HL-60/S4 treated with retinoic acid at 250 ng/mL for 4 days and 3 days (cell line): ENCODE measurements around the gene ARHGEF3.

Experiments used
- in situ Hi-C: fragments of 300-500 bp; cut with MboI; formaldehyde crosslinking; loops from 2 replicates; pipeline ENCODE4 v1.7.0; 2022; ENCODE audit warnings: low sequenced_read_pairs

ARHGEF3 gene

GRCh38 chr3:56801662-56802377 lies at the start of gene ARHGEF3:
Gene ARHGEF3 (minus strand): TSS chr3:56801949. CDS start chr3:56801798, 151 bp downstream.
- in situ Hi-C loops: no loop called here

GRCh38 chr3:56849698-56850097 lies 47.9 kb upstream of the ARHGEF3 start:
- in situ Hi-C loops: no loop called here

GRCh38 chr3:56845505-56845904 lies 43.8 kb upstream of the ARHGEF3 start:
- in situ Hi-C loops: no loop called here

- in situ Hi-C loops: no loop called here
Observed at GRCh38 chr3:56844536-56844935, 42.8 kb upstream of the ARHGEF3 start.

GRCh38 chr3:56839784-56840715 lies 38.3 kb upstream of the ARHGEF3 start:
- in situ Hi-C loops: no loop called here

DNA sequence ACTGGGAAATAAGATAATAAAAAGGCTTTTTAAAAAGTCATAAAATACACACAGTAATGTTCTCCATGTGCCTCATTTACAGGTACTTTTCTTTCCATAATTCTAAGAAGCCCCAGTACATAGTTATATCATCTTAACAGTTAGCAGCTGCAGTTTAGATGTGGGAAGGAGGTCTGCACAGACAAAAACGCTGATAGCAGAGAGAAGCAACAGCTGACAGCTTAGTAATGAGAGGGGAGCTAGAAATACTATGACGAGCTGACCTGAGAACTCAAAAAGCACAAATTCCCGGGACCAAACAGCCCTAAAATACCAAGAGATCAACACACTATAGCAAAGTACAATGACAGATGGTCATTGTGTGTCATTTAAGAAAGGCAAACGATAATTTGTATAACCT lies 36.7 kb upstream of the ARHGEF3 start:
- in situ Hi-C loops: no loop called here

DNA sequence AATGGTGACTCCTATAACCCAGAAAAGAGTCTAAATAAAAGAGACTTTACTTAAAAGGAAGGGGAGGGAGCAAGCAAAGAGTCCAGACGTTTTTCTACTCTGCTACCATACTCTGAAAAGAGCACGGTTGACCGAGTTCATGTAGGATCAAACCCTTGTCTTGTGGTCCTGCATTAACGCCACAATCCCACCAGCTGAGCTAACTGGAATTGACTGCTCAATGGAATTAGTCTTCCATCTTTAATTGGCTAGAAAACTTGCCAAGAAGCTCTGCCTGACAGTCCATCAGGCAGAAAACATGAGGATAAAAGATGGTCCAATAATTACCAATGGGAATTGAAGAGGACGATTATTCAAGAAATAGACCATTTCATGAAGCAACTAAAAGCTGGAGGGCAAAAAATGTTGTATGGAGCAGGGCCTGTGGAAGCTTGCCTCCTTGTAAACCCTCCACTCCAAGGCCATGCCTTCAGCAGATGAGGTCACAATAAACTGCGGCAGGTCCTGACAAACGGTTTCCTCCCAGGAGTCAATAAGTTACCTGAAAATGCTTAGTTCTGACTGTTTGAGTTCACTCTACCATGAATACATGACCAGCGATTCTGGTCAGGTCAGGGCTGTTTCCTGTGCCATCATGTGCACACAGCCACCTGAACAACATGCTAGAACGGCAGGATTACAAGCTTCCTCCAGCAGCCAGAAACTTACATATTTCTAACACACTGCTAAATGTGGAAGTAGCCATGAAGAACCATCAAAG lies 35.6 kb upstream of the ARHGEF3 start:
- in situ Hi-C loops: no loop called here

- in situ Hi-C loops: no loop called here
Observed at GRCh38 chr3:56836276-56837163, 34.8 kb upstream of the ARHGEF3 start.

- in situ Hi-C loops: no loop called here
Observed at GRCh38 chr3:56835650-56836227, 34.0 kb upstream of the ARHGEF3 start.

- in situ Hi-C loops: no loop called here
Observed at GRCh38 chr3:56833536-56833935, 31.8 kb upstream of the ARHGEF3 start.

DNA sequence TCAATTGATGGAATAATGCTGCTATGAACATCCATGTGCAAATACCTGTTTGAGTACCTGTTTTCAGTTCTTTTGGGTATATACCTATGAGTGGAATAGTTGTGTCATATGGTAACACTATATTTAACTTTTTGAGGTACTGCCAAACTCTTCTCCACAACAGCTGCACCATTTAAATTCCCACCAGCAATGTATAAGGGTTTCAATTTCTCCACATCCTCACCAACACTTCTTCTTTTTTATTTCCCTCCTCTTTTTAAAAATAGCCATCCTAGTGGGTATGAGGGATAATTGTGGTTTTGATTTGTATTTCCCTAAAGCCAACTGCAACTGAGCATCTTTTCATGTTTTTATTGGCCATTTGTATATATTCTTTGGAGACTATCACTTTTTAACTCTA lies 31.3 kb upstream of the ARHGEF3 start:
- in situ Hi-C loops: no loop called here

DNA sequence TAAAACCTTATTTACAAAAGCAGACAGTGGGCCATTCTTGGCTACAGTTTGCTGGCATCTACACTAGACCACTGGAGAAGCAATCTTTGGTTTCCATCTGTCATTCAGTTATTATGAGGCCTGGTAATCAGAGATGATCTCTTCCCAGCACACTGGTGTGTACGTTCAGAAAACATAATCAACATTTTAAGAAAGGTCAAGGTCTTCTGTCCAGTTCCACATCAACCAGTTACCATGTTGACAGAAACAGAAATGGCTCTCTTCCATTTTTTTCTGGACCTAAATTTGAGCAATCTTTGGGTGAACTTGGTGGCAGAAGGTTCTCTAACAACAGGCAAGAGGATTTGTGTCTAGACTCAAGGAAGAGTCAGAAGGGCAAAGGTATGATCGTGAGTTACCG lies 29.8 kb upstream of the ARHGEF3 start:
- in situ Hi-C loops: no loop called here

- in situ Hi-C loops: no loop called here
Observed at GRCh38 chr3:56830884-56831283, 29.1 kb upstream of the ARHGEF3 start.

- in situ Hi-C loops: no loop called here
Observed at GRCh38 chr3:56829533-56829932, 27.8 kb upstream of the ARHGEF3 start.

DNA sequence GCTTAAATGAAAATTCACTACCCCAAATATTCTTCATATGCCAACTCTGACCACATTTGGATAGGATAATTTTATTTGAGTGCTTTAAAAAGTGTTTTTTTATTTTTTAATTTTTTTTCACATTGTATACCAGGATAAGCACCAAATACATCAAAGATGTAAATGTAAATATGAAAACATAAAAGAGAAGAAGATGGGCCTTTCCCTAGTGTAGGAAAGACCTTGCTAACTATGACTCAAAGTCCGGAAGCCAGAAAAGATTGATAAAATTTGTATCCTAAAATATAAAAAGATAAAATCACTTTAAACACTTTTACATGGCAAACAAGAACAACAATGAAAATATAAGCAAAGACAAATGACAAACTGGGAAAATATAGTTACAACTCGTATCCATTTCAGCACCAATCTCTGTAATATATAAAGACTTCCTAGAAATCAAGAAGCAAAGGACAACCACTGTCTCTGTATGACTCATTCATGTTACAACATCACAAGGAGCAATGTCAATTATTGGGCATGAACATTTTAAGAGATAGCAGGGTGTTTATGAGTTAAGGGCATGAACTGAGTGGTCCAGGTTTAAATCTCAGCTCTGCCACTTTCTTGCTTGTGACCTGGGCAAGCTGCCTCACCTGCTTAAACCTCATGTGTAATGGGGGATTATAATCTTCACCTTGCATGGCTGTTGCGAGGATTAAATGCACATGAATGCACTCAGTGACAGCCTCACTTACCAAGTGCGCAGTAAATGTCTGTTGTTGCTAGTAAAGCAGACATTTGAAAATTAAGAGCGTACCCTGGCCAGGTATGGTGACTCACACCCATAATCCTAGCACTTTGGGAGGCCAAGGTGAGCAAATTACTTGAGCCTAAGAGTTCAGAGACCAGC lies 25.3 kb upstream of the ARHGEF3 start:
- in situ Hi-C loops: no loop called here

- in situ Hi-C loops: no loop called here
Observed at GRCh38 chr3:56825567-56826438, 24.1 kb upstream of the ARHGEF3 start.

DNA sequence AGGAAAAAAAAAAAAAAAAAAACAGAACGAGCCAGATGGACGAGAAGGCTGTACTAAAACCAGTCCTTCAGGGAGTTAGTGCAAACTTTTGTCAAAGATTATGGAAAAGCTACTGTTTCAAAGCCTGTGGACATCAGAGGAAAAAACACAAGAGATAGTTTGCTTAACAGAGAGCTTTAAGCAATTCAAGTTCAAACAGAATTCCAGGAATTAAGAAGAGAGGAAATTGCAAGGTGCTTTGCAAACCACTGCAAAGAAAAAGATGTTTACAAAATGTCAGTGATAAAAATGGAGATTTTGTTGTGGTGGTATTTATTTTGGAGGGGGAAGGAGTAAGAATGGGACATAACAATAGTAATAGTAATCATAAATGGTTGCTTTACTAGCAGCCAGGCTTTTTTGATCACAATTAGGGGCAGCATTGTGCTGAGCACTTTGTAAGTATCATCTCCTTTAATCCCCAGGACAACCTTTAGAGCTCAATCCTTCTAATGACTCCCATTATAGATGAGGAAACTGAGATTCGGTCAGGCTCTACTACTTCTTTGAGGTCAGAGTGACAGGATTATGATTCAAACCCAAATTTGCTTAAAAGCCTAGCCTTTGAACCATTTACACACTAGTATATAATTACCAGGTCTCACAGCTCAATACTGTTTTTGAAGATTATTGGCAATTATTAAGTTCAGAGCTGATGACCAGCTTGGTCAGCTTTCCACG lies 22.4 kb upstream of the ARHGEF3 start:
- in situ Hi-C loops: no loop called here
